Activated naive CD4-positive, alpha-beta T cell treated with Interleukin-2 at 50 U/mL for 16 hours (primary cell): ENCODE measurements around the gene PDE6D.
"Not testable (repeated sequence)": the region's sequence is repeated elsewhere in the genome, so short reads cannot be mapped to it uniquely, and the experiment has no call there.

Experiments used
- DNase-seq: peaks from one replicate; pipeline ENCODE4 v3.0.0-alpha.2; 2020

PDE6D gene

DNA sequence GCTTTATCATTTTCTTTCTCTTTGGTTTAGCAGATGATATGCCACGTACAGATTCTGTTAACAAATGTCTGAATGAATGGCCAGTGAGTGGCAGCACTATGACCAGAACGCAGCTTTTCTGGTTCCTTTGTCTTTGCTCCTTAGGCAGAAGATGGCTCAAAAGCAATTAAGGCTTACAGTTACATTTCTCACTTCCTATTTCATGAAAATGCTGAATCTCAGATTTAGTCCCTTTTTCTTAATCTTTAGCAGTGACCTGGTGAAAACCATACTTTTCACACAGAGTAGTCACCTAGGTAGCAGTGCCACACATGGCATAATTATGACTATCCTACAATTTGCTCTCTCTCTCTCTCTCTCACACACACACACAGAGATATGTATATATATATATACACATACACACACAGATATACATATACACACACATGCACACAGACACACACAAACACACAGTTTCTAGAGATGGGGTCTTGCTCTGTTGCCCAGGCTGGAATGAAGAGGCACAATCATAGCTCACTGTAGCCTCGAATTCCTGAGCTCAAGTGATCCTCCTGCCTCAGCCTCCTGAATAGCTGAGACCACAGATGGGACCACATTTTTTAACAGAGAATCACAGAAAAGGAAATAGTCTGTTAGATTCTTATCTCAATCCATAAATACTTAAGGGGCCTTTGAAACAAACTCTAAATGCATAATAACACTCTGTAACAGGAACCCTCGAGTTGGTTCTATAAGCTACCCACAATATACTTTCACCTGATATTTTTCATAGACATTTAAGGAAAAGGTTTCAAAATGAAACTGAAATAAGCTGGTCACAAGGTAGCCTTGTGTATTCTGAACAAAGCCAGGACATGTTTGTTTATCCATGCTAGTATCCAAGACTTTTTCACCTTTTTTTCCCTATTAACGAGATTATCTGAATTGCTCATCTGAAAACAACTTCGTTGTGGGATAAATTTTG is 11.6 kb downstream of the PDE6D start:
- DNase-seq = no peak

DNA sequence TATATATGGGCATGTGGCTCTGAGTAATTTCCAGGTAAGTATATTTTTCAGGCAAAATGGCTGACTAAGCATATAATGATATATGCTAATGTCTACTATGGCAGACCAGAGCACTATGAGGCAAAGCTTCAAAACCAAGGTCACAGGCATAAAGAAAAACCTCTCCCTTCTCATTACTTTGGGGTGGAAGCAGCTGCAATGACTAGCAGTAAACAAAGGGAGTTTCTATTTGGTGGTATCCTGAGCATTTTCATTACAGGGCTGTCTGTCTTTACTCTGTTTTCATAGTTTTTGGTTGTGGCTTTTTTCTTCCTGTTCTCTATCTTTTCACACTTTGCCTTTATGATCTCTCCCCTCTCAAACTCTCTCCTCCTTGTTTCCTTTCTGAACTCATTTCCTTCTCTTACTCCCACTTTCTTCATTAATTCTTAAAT is 15.6 kb downstream of the PDE6D start:
- DNase-seq = no peak

DNA sequence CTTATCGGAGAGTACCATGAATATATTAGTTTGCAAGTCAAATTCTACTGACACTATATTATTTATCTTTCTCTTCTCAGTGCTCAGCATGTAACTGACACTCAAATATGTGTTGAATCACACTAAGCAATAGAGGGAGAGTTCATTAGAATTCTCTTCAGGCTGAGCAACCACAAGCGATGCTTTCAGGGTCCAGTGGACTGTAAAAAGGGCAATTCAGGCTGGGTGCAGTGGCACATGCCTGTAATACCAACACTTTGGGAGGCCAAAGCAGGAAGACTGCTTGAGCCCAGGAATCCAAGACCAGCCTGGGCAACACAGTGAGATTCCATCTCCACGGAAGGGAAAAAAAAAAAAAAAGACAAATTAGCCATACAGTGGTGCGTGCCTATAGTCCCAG is 16.3 kb downstream of the PDE6D start:
- no peak for DNase-seq

DNA sequence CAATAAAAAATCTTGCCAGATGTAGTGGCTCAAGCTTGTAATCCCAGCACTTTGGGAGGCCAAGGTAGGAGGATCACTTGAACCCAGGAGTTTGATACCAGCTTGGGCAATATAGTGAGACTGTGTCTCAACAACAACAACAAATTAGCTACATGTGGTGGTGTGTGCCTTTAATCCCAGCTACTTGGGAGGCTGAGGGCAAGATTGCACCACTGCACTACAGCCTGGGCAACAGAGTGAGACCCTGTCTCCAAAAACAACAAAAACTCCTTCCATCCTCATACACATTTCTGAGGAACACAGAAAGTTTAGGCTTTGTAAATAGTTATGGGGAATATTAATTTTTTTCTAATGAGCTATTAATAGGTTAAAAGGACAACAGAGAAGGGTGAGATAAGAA is 17.0 kb downstream of the PDE6D start:
- DNase-seq = no peak

DNA sequence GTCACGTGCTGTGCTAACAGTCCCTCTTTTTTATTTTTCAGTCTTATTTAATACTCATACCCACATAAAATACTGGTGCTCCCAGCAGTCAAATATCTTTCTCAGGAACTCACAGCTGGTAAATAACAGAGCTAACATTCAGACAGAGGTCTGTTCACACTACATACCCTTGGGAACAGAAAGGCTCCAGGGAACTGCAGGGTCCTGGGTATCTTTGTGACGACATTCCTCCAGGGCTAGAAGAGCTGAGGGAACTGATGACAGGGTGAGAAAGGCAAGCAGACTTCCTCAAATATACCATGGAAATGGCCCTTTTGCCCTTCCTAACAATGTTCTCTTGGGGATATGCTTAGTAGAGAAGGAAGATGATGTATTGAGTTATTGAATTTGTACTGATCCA is 19.3 kb downstream of the PDE6D start:
- DNase-seq = no peak

DNA sequence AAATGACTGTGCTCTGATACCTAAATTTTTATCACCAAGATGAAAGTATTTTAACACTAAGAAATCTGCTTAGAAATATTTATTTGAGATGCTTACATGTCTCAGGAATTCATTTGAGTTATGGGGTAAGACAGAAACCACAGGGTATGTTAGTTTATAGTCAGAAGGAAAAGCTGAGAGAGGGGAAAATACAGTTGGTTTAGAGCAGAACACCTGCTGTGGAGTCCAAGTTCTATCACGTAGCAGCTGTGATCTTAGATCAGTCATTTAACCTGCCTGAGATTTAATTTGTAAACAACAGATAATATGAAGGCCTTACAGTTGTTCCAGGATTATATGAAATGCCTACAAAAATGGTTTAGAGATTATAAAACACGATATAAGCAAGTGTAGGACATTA is 29.0 kb downstream of the PDE6D start:
- DNase-seq = no peak

DNA sequence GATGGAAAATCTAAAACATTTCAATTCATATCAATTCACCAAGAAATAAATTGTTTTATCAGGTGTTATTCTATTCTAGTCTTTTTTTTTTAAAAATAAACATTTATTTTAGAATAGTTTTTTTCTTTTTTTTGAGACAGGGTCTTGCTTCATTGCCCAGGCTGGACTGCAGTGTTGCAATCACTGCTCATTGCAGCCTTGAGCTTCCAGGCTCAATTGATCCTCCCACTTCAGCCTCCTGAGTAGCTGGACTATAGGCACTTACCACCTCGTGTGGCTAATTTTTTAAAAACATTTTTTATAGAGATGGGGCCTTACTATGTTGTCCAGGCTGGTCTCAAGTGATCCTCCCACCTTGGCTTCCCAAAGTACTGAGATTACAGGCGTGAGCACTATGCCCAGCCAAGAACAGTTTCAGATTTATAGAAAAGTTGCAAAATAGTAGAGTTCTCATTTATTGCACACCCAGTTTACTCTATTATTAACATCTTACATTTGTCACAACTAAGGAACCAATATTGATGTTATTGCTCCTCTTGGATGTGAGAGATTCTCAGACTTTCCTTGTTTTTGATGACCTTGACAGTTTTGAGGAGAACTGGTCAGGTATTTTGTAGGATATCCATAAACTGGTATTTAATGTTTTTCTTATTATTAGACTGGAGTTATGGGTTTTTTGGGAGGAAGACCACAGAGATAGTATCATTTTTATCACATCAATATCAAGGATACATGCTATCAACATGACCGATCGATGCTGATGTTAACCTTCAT is 29.9 kb downstream of the PDE6D start:
- no peak for DNase-seq

DNA sequence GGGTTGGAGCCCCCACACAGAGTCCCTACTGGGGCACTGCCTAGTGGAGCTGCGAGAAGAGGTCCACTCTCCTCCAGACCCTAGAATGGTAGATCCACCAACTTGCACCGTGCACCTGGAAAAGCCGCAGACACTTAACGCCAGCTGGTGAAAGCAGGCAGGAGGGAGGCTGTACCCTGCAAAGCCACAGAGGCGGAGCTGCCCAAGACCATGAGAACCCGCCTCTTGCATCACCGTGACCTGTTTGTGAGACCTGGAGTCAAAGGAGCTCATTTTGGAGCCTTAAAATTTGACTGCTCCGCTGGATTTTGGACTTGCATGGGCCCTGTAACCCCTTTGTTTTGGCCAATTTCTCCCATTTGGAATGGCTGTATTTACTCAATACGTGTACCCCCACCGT is 32.1 kb downstream of the PDE6D start:
- DNase-seq = not testable (repeated sequence)

DNA sequence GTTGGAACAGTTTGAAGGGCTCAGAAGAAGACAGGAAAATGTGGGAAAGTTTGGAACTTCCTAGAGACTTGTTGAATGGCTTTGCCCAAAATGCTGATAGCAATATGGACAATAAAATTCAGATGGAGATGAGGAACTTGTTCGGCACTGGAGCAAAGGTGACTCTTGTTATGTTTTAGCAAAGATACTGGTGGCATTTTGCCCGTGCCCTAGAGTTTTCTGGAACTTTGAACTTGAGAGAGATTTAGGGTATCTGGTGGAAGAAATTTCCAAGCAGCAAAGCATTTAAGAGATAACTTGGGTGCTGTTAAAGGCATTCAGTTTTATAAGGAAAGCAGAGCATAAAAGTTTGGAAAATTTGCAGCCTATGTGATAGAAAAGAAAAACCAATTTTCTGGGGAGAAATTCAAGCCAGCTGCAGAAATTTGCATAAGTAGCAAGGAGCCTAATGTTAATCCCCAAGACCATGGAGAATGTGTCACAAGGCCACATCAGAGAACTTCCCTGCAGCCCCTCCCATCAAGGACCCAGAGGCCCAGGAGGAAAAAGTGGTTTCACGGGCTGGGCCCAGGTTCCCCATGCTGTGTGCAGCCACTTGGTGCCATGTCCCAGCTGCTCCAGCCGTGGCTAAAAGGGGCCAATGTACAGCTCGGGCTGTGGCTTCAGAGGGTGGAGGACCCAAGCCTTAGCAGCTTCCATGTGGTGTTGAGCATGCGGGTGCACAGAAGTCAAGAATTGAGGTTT is 32.8 kb downstream of the PDE6D start:
- DNase-seq = not testable (repeated sequence)

DNA sequence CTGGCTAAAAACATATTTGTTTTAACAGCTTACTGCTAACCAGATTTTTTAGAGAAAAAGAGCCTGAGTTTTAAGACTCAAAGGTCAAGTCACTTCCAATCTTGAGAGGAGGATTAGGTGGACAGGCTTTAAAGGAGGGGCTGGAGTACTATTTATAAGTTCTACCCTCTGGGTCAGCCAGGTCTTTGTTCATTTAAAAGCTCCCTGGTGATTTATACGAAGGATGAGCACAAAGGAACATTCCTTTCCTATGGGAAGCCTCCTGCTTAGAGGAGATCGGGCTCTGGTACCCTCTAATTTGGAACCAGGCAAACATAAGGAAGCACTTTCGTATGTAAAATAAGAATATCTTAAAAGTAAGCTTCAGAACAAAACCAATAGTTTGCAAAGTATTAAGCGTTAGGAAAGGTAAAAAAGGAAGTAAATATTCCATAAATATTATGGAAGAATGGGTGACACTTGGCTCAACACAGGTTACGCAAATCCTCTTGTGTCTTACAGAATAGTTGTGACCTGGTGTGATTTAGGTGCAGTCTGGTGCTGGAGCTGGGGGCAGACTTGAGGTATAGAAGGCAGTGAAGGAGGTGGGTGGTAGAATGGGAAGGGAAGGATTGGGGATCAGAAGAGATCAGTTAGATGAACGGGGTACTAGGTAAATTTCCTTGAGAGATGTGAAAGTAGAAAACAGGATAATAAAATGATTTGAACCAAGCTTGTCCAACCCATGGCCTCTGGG is 35.6 kb downstream of the PDE6D start:
- DNase-seq = no peak

DNA sequence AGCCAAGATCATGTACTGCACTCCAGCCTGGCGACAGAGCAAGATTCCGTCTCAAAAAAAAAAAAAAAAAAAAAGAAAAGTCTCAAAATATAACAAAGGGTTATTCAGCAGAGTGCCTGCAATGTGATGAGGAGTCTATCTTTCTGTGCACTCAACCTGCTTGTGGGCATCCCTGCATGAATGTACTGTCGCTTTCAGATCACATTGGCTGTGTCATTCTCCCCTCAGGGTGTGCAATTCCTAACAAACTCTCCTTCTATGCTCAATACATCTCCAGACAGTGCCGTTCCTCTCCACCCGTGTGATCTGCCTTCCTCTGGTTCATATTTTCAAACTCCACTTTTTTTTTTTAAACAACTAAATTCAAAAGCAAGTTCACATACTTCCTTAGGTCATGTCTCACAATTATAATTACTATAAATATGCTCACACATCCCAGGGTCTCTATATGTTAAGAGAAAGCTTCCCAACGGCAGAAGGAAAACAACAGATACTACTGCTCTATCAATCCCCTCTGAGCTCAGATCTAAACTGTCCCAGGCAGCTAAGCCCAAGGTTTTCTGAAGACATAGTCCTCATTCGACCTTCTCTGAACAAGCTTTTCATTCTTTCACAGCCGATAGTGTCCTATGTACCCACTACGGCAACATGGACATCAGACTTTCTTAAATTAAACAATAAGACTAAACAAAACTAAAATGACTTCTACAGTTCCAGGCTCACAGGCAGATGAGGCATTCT is 37.5 kb downstream of the PDE6D start:
- no peak for DNase-seq

DNA sequence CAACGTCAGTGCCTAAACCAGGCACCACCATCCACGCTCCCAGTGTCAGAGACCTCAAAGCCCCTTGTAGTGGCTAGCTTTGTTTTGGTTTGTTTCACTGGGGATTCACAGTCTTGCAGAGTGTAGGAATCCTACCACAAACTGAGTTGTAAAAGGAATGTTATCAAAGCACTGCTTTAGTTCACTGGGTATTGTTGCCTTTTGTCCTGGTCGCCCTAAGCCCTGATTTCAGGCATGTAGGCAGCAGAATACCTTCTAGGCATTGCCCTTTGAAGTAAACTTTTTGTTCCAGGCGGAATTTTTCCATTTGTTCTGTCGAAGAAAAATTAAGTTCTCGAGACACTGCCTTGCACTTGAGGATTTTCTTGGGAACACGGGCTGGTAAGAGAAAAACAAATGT is 43.3 kb downstream of the PDE6D start:
- DNase-seq = no peak

DNA sequence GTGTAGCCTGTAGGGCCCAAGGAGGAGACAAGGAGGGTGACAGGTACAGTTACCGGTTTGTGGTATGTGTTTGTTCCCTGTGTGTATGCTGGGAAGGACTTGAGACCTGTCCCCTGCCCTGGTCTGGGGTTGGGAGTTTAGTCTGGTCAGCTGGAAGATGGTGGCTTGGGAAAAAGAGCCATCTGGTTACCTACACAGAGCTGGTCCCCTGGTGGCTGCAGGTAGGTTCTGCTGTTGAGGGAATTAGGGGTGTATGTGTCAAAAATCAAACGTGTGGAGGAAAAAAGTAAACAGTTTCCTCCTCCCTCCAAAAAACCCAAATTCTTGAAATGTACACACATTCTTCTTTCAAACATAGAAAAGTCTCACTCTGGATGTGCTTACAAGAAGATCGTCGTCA is 48.5 kb downstream of the PDE6D start:
- DNase-seq = no peak

DNA sequence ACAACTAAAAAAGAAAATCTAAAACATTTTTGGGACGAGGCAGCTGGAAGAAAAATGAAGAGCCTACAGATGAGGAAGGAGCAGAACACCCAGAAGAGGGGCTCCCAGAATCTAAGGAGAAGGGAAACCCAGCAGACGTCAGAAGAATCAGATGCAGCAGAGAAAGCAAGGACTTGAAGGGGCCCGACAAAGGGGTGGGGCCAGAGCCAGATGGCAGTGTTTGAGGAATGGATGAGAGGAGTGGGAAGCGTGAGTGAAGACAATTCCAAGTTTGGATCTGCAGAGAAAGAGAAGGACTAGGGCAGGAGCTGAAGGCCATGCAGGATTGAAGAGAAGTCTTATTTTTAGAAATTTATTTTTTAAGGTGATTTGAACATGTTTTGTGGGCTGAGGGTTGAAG is 53.5 kb downstream of the PDE6D start:
- no peak for DNase-seq

DNA sequence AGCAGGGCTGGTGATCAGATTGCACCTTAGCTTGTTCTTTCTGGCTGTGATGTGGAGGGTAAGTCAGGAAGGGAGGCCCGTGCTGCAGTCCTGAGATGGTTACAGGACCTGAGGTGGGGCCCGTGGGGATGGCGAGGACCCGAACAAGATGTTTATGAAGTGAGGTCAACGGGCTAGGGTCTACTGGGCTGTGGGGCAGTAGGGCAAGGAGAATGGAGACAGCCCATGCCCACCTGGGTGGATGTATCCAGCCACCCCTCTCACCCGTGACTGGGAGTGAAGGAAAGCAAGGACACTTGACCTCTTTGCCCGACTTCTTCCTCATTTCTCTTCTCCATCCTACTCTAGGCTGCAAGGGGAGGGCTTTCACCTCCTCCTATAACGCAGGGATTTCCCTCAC is 54.8 kb downstream of the PDE6D start:
- DNase-seq = no peak

DNA sequence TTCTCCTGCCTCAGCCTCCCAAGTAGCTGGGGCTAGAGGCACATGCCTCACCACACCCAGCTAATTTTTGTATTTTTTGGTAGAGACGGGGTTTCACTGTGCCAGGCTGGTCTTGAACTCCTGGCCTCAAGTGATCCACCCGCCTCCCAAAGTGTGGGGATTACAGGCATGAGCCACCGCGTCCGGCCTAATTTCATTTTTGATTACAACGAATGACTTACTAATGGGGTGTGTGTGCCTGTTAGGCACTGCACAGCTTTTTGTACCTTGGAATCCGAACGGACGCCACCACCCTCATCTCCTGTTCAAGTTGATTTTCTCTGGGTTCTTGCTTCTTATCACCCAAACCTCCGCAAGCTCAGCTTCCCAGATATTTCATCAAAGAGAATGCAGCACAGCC is 55.6 kb downstream of the PDE6D start:
- no peak for DNase-seq

DNA sequence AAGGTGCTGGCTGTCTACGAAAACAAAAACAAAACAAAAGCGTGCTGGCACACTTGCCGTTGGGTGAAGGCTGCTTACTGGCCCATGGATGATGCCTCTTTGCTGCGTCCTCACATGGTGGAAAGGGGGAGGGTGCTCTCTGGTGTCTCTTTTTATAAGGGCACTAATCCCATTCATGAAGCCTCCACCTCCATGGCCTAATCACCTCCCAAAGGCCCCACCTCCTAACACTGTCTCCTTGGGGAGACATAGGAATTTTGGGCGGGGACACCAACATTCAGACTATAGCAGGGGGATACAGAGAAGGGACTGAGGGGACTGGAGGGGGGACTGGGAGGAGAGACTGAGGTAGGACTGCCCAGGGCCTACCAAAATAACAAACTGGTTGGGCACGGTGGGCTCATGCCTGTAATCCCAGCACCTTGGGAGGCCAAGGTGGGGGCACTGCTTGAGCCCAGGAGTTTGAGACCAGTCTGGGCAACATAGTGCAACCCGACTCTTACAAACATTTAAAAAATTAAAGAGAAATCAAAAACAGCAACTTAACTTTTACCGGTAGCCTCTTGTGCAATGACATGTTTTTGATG is 58.3 kb downstream of the PDE6D start:
- DNase-seq = no peak

DNA sequence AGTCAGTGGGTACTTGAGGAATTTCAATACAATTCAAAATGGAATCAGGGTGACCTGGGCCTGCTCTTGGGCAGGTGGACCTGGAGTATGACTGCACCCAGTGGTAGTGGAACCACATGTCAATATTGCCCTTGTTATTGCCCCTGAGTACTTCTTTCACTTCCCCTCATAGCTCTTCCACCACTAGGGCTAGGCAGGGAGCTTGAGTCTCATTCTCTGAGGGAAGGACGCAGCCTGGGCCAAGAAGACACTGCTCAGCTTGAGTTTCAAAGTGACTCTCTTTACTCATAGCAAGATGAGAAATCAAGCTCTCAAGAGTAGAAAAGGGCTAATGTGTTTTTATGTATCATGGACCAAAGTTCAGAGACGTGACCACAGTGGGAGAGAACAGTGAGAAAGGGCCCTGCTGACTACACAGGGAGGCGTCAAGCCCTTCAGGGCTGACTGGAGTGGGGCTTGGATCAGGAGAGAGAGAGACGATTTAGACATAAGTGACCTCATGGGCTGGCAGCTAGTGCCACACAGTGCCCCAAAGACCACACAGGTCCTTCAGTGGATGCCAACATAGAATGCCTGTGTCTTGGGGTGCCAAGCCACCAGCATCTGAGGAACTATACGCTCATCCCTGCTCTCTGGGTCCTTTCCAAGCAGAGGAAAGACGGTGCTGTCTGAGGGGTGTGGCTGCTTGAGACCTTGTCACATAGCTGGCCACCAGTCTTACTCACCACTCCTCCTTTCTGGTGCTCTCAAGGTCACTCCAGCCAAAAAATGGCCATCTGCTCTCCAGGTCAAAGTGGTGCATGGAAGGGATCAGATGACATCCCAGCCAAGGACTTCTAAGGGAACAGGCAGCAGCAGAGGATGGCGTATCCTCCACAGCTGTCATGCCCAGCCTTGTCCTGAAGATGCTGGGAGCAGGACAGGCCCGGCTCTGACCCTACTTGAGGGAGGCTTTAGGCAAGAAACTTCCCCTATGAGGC is 59.8 kb downstream of the PDE6D start:
- DNase-seq = no peak

DNA sequence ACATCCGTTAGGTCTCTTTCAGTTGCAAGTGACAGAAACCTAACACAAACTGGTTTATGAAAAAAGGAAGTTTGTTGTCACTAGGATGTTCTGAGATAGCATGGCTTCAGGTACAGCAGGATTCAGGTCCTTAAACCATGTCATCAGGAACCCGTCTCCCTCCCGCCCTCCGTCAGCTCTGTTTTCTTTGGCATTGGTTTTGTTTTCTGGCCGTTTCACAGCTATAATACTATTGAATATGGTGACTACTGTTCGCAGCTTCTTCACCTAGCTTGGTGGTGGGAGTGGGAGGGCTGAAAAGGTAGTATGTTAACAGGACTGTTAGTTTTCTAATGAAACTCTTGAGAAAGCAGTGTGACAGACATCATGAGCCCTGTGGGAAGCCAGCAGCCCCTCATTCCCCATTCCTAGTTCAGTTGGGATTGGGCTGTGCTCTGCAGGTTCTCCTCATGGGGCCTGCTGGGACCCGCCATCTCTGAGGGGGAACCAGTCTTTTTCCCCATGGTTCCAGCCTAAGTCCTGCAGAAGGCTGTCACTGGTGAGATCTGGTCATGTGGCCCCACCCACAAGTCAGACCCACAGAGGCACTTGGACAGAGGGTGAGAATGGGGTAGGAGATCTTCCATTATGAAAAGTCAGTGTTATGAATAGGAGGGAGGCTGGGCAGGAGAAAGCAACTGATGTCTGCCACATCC is 60.6 kb downstream of the PDE6D start:
- no peak for DNase-seq

DNA sequence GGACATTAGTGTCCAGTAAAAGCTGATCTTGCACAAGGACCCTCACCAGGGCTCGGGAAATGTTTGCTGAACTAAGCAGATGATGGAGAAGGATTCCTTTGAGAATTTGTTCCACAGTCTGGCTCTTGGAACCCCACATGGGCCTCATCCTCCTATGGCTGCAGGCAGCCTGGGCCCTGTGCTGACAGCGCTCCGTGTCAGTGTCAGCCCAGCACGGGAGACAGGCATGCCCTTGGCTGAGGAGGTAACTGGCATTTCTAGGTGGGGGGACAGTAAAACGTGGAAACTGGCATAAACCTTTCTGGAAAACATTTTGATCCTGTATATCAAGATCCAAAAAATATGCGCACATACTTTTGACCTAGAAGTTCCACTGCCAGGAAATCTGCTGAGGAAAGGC is 62.3 kb downstream of the PDE6D start:
- no peak for DNase-seq
